NCI-H1417 (cell line): ENCODE measurements around the gene OPTN.
"Not testable (repeated sequence)": the region's sequence is repeated elsewhere in the genome, so short reads cannot be mapped to it uniquely, and the experiment has no call there.

Experiments used
- DNase-seq, 3 experiments: peaks; one replicate each; lab custom pipeline; 2025; lab: John Stamatoyannopoulos, UW

The OPTN gene

GRCh38 chr10:13090289-13090688 is 9.7 kb upstream of the OPTN start:
- no peak for DNase-seq

GRCh38 chr10:13091801-13092200 is 8.2 kb upstream of the OPTN start:
- no peak for DNase-seq

- peak in 2 of 3 experiments; percentile 1 to 50 for DNase-seq
Measured at GRCh38 chr10:13092291-13093102, 7.5 kb upstream of the OPTN start.

- DNase-seq = not testable (repeated sequence)
Measured at GRCh38 chr10:13094082-13094481, 5.9 kb upstream of the OPTN start.

GRCh38 chr10:13095094-13095493 is 4.9 kb upstream of the OPTN start:
- no peak for DNase-seq

GRCh38 chr10:13095929-13096328 is 4.0 kb upstream of the OPTN start:
- DNase-seq = no peak

GRCh38 chr10:13099144-13099665 is 758 bp upstream of the OPTN start:
- peak; percentile 6 to 86 (median 73) for DNase-seq

- DNase-seq = peak in 2 of 3 experiments; percentile 28 to 39
Measured at GRCh38 chr10:13100349-13101294, 659 bp downstream of the OPTN start.

- no peak for DNase-seq
Measured at GRCh38 chr10:13102002-13102794, 2.2 kb downstream of the OPTN start.

GRCh38 chr10:13103554-13103953 is 3.6 kb downstream of the OPTN start:
- DNase-seq = no peak

GRCh38 chr10:13104697-13105096 is 4.7 kb downstream of the OPTN start:
- no peak for DNase-seq

- no peak for DNase-seq
Measured at GRCh38 chr10:13105184-13105583, 5.2 kb downstream of the OPTN start.

GRCh38 chr10:13106387-13107045 is 6.6 kb downstream of the OPTN start:
- DNase-seq = no peak

GRCh38 chr10:13110908-13111307 is 10.9 kb downstream of the OPTN start:
- DNase-seq = no peak

GRCh38 chr10:13113544-13113943 is 13.6 kb downstream of the OPTN start:
- DNase-seq = no peak

GRCh38 chr10:13115832-13116803 is 16.2 kb downstream of the OPTN start:
- DNase-seq = no peak

GRCh38 chr10:13117841-13118783 is 18.1 kb downstream of the OPTN start:
- DNase-seq = no peak

GRCh38 chr10:13118784-13119410 is 18.9 kb downstream of the OPTN start:
- no peak for DNase-seq
